AG09309 (cell line): ENCODE data around the gene DPYD.

ENCODE experiments used
- DNase-seq: peaks from one replicate; pipeline ENCODE4 v3.0.0-alpha.2; 2010; ENCODE audit warnings: low read depth
- H3K4me3 ChIP-seq: 2 replicates; pipeline ENCODE4 v1.5.1; 2011; ENCODE audit warnings: mild to moderate bottlenecking, low read depth, low read length, moderate library complexity; ENCODE audit not compliant: control insufficient read depth
- TF ChIP-seq, protein P1 (sequence below): IDR thresholded peaks from 2 replicates; pipeline ENCODE4 v1.5.1; 2011; ENCODE audit warnings: mild to moderate bottlenecking, low read depth, low read length, inconsistent platforms; ENCODE audit not compliant: insufficient read depth, control insufficient read depth; ENCODE audit errors: missing control alignments

The DPYD gene

DNA sequence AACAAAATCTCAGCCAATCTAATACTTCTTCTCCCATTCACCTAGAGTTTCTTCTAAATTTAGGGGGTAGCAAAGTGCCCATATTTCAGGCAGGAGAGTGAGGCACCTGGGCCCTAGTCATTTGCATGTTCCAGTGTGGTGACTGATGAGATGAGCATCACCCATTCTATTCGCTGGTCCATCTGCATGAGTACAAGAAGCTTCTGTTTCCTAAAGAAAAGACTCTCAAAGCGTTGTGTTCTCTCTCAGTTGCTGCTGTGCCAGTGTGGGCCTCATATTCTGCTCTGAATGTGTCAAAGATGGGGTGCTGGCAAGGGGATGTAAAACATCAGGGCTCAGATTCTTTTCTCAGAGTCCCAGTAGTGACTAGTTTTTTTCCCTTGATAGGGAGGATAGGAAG, 16.1 kb upstream of the DPYD start:
- TF ChIP-seq, protein P1, sequence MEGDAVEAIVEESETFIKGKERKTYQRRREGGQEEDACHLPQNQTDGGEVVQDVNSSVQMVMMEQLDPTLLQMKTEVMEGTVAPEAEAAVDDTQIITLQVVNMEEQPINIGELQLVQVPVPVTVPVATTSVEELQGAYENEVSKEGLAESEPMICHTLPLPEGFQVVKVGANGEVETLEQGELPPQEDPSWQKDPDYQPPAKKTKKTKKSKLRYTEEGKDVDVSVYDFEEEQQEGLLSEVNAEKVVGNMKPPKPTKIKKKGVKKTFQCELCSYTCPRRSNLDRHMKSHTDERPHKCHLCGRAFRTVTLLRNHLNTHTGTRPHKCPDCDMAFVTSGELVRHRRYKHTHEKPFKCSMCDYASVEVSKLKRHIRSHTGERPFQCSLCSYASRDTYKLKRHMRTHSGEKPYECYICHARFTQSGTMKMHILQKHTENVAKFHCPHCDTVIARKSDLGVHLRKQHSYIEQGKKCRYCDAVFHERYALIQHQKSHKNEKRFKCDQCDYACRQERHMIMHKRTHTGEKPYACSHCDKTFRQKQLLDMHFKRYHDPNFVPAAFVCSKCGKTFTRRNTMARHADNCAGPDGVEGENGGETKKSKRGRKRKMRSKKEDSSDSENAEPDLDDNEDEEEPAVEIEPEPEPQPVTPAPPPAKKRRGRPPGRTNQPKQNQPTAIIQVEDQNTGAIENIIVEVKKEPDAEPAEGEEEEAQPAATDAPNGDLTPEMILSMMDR, result no peak
- no peak overlapping the region for H3K4me3 ChIP-seq

DNA sequence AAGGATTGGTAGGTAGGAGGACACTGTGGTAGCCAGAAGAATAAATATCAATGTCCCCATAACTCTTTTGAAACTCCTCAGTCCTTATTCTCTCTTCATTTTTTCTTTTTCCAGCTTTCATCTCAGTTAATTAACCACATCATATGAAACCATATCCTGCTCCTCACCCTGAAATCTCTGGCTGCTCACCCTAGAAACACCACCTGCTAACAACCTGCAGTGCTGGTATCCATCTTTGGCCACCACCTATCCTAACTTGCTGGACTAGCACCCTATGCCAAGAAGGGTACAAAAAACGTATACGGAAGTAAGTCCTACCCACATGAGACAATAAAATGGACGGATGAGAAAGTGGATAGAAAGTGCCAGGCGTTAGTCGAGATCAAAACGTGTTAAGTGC, 13.7 kb upstream of the DPYD start:
- no peak overlapping the region for H3K4me3 ChIP-seq
- TF ChIP-seq, protein P1, result no peak
- no peak for DNase-seq

More for the DNA sequence above, 16.1 kb upstream of the DPYD start:
- no peak for DNase-seq

DNA sequence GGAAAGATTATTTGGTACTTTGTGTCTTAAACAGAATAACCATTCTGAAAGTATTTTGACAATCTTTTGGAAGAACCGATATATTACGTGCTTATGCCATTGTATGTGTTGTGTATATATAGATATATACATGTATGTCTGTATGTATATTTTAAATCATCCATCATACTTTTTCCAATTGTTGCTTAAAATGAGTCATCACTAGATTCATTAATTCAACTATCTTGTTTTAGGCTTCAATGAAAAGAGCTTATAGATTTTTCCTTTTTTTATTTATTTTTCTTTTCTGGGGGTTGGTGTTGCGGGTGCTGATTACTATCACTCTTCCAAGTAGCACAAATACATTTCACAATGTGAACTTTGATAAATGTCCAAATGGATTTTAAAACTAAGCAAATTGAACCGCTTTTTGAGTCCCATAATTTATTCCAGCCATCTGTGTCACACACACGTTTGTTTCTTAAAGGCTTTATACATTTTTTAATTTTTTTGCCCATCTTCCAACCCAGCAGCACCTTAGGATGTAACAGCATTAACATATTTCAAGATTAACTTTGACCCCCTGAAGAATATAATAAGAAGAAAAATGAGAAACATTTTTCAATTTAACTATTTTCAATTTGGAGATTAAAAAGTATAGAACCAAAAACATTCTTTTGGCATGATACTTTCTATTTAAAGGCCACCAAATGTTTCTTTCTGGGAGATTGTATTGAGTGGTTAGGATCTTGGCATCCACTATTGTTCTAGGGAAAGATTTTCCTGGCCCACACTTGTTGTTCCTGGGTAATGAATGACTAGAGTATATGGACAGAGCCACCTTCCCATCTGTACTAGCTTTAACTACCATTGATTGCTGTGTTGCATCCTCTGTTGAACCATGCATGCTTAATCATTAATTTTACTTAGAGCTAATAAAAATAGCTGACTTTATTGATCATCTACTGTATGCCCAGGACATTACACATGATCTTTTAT, 9.3 kb upstream of the DPYD start:
- TF ChIP-seq, protein P1, result no peak
- H3K4me3 ChIP-seq, result no peak overlapping the region
- DNase-seq, result no peak

DNA sequence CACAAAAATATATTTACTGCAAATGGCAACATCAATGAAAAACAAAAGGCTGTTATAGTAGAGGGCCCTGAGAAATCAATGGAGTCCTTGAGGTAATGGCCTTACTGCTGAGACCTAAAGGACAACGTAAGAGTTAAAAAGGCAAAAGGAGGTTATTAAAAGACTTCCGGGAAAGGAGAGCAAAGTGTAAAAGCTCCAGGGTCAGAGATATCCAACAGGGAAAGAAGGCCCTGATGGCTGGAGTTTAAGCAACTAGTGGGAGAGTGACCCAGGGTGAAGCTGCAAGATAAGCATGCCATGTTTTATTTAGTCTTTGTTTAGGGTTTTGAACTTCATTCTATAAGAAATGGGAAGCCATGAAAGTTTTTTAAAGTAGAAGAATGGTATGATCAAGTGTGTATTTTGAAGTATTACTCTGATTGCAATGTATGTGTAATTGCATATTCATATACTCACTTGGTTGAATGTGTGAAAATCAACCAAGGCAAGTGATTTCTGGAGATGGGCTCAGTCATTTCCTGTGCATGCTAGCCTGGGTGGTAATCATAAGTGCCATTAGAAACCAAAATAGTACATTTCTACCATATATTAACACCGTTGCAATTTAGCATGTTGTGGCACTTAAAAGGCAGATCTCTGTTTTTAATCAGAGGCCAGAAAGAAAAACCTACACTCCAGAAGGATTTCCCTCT, 5.3 kb upstream of the DPYD start:
- no peak overlapping the region for H3K4me3 ChIP-seq
- TF ChIP-seq, protein P1, result no peak
- no peak for DNase-seq

DNA sequence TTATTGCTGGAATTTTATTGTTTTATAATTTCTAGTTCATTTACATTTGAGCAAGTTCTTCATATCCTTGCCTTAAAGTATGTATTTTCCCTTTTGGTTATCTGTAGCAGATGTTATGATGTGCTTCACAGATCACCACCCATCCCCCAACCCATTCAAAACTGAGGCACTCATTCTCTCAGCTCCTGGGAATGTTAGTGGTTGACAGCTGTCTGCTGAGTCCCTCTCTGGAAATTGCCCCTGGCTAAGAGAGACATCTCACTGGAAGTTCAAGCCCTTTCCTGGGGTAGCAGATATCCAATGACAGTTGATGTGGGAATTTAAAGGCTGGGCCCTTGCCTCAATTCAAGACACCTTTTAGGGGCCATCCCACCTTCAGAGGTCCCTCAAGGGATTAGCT, 4.3 kb upstream of the DPYD start:
- TF ChIP-seq, protein P1, result no peak
- DNase-seq, result no peak

DNA sequence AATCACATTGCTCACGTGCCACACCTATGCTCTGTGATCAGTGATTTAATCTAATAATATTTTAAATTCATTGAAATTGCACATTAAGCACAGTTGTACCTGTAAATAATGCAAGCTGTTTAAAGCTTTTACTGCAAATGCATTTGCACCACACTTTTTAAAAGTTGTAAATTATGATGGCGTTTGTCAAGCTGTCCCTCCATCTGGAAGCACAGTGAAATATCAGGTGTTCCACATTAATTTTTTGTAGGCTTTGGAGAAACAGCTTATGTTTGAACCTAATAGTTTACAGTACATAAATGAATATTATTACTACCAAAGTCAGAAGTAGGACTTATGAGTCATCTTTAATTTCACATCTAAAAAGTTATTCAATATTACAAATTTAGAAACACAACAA, 3.0 kb upstream of the DPYD start:
- no peak for DNase-seq
- TF ChIP-seq, protein P1, result no peak

More for the DNA sequence above, 4.3 kb upstream of the DPYD start:
- H3K4me3 ChIP-seq, result no peak overlapping the region

More for the DNA sequence above, 3.0 kb upstream of the DPYD start:
- no peak overlapping the region for H3K4me3 ChIP-seq
